ENCODE data around the gene KRT81.
"Not testable (repeated sequence)": the region's sequence is repeated elsewhere in the genome, so short reads cannot be mapped to it uniquely, and the experiment has no call there.

DNA sequence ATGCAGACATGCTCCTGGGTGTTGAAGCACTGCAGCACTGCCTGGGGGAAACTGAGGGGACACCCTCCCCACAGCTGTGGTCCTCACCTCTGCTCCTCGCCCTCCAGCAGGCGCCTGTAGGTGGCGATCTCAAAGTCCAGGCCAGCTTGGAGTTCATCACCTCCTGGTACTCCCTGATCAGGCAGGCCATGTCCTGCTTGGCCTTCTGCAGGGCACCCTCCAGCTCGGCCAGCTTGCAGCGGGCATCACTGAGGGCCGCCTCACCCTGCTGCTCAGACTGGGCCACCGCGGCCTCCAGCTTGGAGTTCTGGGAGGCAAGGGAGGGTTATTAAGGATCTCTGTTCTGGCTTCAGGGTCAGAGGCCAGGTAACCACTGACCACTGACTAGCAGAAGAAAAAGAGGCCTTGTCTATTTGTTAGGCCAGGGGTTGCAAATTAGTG lies 39.1 kb downstream of the KRT81 start:
- TF ChIP-seq, protein P1, sequence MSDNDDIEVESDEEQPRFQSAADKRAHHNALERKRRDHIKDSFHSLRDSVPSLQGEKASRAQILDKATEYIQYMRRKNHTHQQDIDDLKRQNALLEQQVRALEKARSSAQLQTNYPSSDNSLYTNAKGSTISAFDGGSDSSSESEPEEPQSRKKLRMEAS (CRISPR knock-in tag; IDR thresholded peaks at IDR 0.05) = not testable (repeated sequence)
- TF ChIP-seq, protein P2, sequence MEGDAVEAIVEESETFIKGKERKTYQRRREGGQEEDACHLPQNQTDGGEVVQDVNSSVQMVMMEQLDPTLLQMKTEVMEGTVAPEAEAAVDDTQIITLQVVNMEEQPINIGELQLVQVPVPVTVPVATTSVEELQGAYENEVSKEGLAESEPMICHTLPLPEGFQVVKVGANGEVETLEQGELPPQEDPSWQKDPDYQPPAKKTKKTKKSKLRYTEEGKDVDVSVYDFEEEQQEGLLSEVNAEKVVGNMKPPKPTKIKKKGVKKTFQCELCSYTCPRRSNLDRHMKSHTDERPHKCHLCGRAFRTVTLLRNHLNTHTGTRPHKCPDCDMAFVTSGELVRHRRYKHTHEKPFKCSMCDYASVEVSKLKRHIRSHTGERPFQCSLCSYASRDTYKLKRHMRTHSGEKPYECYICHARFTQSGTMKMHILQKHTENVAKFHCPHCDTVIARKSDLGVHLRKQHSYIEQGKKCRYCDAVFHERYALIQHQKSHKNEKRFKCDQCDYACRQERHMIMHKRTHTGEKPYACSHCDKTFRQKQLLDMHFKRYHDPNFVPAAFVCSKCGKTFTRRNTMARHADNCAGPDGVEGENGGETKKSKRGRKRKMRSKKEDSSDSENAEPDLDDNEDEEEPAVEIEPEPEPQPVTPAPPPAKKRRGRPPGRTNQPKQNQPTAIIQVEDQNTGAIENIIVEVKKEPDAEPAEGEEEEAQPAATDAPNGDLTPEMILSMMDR (IDR thresholded peaks at IDR 0.05) = not testable (repeated sequence)
- not testable (repeated sequence) for TF ChIP-seq PRRX2 (CRISPR knock-in tag; IDR thresholded peaks at IDR 0.05); SMAD3 (CRISPR knock-in tag; IDR thresholded peaks at IDR 0.05; ENCODE audit: borderline replicate concordance)
- TF ChIP-seq, protein P3, sequence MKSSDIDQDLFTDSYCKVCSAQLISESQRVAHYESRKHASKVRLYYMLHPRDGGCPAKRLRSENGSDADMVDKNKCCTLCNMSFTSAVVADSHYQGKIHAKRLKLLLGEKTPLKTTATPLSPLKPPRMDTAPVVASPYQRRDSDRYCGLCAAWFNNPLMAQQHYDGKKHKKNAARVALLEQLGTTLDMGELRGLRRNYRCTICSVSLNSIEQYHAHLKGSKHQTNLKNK (CRISPR knock-in tag; IDR thresholded peaks at IDR 0.05) = not testable (repeated sequence)
- TF ChIP-seq, protein P4, sequence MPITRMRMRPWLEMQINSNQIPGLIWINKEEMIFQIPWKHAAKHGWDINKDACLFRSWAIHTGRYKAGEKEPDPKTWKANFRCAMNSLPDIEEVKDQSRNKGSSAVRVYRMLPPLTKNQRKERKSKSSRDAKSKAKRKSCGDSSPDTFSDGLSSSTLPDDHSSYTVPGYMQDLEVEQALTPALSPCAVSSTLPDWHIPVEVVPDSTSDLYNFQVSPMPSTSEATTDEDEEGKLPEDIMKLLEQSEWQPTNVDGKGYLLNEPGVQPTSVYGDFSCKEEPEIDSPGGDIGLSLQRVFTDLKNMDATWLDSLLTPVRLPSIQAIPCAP (CRISPR knock-in tag; IDR thresholded peaks at IDR 0.05) = not testable (repeated sequence)

Data from WTC11 (cell line).